GM18499 (cell line): Measurements from ENCODE around the gene GNB1L.
"Not testable (repeated sequence)": the region's sequence is repeated elsewhere in the genome, so short reads cannot be mapped to it uniquely, and the experiment has no call there.

Experiments
- ATAC-seq: cut with Tn5 transposase; IDR thresholded peaks from one replicate; pipeline ENCODE4 v1.9.1; 2021; ENCODE audit warnings: moderate number of reproducible peaks; ENCODE audit not compliant: insufficient read depth, unreplicated experiment

Gene GNB1L

GRCh38 chr22:19801340-19802000, 53.2 kb downstream of the GNB1L start:
- ATAC-seq, result no peak

GRCh38 chr22:19800761-19801244, 53.9 kb downstream of the GNB1L start:
- ATAC-seq, result no peak

GRCh38 chr22:19800306-19800705, 54.4 kb downstream of the GNB1L start:
- ATAC-seq, result no peak

DNA sequence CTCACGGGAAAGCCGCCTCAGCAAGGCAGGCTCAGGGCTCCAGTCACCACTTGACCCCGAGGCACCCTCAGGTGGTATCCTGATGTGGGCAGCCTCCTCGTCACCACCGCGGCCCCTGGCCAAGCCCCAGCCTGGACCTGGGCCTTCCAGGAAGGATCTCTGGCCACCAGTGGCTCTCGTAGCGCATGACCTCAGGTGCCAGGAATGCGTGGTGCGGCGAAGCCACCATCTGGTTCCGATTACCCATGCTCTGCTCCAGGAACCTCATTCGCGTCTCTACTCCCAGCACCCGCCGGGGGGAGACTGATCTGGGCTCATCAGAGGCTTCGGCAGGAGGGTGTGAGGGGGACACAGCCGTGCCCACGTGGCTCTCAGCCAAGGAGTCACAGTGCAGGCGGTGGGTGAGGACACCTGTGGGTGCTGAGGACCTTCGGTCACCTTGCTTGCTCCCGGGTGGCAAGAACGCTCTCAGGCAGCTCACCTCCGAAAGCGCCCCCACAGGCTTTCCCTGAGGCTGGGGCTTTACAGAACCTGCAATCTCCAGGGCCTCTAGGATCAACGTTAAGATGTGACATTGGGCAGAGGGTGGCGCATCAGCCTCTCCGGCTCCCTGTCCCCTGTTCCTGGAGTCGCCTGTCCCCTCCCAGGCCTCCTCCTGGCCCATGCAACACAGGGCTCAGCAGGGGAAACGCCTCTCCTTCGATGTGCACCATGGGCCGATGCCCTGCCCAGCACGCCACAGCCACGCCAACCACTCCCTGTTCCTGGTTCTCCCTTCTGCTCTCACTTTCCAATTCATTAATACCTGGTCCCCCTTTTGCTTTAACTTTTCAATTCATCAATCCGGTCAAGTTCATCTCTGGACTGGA, 55.1 kb downstream of the GNB1L start:
- no peak for ATAC-seq

DNA sequence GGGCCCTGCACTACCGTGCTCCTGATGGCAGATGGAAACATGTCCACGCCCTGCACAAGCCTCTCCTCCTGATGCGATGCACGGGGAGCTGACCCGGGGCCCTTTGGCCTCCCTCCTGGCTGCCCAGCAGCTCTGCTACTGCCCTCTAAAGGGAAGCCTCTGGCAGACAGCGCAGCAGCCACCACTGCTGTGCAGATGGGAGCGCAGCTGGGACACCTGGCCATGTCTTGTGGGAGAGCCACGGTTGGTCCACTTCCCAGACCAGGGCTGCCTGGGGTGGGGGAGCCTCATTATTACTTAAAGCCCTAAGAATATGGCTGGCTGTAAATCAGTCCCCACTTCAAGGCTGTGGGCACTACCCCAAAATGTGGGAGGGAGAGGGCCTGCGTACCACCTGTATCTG, 55.8 kb downstream of the GNB1L start:
- no peak for ATAC-seq

- no peak for ATAC-seq
Observed at GRCh38 chr22:19798003-19798665, 56.5 kb downstream of the GNB1L start.

- ATAC-seq, result no peak
Observed at GRCh38 chr22:19797086-19798002, 57.3 kb downstream of the GNB1L start.

- no peak for ATAC-seq
Observed at GRCh38 chr22:19796160-19796559, 58.5 kb downstream of the GNB1L start.

GRCh38 chr22:19795617-19796008, 59.1 kb downstream of the GNB1L start:
- no peak for ATAC-seq

- no peak for ATAC-seq
Observed at GRCh38 chr22:19793661-19794310, 60.9 kb downstream of the GNB1L start.

DNA sequence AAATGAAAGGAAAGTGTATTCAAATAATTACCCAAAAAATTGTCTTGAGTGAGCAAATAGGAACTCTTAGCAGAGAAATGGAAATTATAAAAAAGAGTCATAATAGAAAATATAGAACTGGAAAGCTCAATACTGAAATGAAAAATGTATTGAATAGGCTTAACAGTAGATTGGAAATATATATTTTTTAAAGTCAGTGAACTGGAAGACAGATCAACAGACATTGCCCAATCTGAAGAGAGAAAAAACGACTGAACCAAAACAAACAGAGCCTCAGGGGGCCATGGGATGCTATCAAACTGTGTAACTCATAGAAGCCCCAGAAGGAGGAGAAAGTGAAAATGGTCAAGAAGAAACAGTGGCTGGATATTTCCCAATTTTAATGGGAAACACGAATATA, 61.5 kb downstream of the GNB1L start:
- no peak for ATAC-seq

DNA sequence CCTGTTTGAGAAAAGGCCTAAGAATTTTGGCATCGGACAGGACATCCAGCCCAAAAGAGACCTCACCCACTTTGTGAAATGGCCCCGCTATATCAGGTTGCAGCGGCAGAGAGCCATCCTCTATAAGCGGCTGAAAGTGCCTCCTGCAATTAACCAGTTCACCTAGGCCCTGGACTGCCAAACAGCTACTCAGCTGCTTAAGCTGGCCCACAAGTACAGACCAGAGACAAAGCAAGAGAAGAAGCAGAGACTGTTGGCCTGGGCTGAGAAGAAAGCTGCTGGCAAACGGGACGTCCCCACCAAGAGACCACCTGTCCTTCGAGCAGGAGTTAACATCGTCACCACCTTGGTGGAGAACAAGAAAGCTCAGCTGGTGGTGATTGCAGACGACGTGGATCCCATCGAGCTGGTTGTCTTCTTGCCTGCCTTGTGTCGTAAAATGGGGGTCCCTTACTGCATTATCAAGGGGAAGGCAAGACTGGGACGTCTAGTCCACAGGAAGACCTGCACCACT, 62.2 kb downstream of the GNB1L start:
- not testable (repeated sequence) for ATAC-seq

DNA sequence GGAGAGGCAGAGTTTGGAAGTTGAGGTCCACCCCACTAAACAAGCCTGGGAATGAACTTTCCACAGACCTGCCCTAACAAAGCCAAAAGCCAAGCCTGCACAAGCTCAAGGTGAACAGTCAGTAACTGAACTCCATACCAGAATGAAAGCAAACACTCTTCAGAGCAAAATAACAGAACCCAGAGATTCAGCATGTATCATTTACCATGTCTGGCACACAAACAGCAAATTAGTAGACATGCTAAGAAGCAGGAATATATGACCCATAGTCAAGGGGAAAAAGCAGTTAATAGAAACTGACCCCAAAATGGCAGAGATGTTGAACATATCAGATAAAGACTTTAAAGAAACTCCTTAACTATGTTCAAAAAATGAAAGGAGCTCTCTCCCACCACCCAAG, 62.8 kb downstream of the GNB1L start:
- no peak for ATAC-seq

GRCh38 chr22:19791243-19791642, 63.4 kb downstream of the GNB1L start:
- ATAC-seq, result no peak

GRCh38 chr22:19789828-19790227, 64.8 kb downstream of the GNB1L start:
- ATAC-seq, result no peak

GRCh38 chr22:19789406-19789805, 65.3 kb downstream of the GNB1L start:
- no peak for ATAC-seq

DNA sequence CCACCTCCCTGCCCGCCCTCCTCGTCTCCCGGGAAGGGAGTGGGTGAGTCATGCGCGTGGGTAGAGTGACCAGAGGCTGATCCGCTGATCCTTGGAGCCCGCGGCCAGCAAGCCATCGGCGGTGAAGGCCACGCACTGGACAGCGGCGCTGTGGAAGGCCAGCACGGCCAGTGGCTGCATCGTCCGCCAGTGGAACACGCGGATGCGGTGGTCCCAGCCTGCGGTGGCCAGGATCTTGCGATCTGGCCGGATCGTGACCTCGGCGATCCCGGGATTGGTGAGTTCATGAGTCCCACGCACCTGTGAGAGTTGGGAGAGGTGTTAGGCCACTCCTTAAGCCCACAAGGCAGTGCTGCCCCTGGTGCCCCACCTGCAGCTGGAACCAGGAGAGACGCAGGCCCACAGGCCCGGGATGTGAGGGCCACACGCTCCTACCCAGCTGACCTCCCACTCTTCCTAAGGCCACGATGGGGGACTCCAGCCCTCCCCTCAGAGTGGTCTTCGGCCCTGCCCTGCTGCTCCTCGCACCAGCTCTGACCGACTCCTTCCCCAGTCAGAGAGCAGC, 65.9 kb downstream of the GNB1L start:
- no peak for ATAC-seq

DNA sequence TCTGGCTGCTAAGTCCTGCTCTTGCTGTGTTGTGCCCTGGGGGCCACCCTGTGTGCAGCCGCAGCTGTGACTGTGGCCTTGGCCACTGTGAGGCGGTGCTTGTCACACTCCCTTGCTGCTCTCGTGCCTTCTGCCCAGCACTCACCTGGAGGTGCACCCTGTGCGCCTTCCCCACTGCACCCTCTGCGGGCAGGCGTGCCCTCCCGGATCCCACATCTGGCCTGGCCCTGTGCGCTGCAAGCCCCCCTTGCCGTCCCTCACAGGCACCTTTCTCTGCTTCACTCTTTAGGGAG, 66.9 kb downstream of the GNB1L start:
- ATAC-seq, result no peak
